Superior temporal gyrus (tissue), 1 donor: ENCODE results near the gene GTF2H2C.
"Not testable (repeated sequence)": the region's sequence is repeated elsewhere in the genome, so short reads cannot be mapped to it uniquely, and the experiment has no call there.

Source experiments
- DNase-seq: peaks from one replicate; pipeline ENCODE4 v3.0.0-alpha.2; 2016; ENCODE audit errors: extremely low spot score

Gene GTF2H2C

DNA sequence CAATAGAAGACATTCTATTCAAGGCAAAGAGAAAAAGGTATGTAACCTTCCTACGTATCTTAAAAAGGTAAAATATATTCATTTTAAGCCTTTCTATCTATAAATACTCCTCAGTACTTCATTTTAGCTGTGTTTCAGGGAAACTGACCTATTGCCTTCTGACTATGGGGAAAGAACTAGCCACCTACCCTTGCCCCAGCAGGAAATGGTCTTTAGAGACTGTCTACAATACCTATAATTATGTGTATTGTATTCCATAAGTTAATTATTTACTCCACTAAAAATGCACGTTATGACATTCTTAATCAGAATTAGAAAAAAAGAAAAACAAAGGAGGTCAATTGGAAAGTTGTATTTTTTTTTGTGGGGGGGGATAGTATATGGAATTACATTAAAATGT, 6.2 kb downstream of the GTF2H2C start:
- DNase-seq, result not testable (repeated sequence)

- DNase-seq, result not testable (repeated sequence)
Measured at GRCh38 chr5:69568072-69568471, 8.1 kb downstream of the GTF2H2C start.

DNA sequence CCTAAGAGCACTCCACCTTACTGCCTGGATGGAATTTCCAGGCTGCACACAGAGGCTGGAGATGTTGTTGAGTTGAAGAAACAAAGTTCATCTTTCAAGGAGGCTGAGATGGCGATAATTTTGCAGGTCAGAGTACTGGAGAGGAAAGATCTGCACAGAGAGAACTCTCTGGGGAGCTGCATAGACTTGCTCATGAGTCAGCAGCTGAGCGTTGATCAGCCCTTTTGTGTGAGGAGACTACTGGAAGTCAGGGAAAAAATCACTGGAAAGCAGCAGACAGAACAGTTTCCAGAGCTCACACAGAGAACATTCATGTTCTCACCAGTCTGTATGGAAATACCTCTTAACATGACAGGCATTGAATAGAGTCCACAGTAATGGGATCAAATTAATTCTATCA, 23.4 kb downstream of the GTF2H2C start:
- not testable (repeated sequence) for DNase-seq

- DNase-seq, result not testable (repeated sequence)
Measured at GRCh38 chr5:69596114-69596840, 36.3 kb downstream of the GTF2H2C start.

DNA sequence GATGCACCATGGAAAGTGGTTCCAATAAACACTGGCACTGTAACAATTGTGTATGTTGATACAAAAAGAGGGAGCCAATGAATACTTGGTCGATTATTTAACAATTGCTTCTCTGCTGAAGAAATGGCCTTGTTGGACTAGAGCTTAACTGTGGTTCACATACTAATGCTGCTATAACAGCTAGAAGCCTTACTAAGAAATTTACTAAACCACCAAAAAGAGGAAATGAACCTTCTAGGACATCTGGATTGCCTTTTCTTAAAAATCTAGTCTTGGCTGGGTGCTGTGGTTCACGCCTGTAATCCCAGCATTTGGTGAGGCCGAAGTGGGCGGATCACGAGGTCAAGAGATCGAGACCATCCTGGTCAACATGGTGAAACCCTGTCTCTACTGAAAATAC, 42.0 kb downstream of the GTF2H2C start:
- DNase-seq, result not testable (repeated sequence)

DNA sequence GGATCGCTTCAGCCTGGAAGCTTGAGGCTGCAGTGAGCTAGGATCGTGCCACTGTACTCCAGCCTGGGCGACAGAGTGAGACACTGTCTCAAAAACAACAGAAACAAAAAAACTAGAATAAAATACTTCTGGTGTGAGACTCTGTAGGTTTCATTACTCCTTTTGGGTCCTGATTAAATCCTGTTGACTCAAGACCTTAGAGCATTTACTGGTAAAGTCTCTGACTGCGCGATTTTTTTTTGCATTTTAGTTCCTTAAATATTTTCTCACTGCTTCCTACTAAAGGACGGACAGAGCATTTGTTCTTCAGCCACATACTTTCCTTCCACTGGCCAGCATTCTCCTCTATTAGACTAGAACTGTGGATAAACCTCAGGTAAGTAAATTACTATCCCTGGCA, 46.8 kb downstream of the GTF2H2C start:
- not testable (repeated sequence) for DNase-seq

GRCh38 chr5:69607750-69608149, 47.8 kb downstream of the GTF2H2C start:
- not testable (repeated sequence) for DNase-seq

DNA sequence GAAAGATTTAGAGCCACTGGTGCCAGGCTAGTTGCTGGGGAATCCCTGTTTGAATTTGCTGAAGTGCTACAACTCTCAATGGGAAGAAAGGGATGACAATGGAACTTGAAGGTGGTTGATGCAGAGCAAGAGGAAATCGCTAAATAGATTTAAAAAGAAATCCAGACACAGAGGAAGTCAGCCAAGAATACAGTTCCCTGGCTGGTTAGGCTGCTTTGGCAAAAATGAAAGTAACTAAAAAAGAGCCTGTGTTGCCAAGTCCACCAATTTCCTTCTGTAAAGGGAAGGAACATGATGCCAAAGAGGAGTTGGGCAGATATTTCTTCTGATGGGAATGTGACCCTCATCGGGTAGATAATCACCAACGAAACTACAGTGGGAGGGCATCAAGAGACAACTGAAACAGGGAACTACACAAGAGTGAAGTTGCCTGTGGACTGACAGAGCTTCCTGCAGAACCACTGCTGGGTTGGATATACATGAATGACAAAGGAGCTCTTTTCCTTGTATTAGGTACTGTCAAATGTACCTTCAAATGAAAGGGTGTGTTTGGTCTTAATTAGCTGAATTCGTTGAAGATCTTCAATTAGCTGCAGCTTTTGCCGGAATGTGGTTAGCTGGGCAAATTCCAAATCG, 49.0 kb downstream of the GTF2H2C start:
- DNase-seq, result not testable (repeated sequence)

DNA sequence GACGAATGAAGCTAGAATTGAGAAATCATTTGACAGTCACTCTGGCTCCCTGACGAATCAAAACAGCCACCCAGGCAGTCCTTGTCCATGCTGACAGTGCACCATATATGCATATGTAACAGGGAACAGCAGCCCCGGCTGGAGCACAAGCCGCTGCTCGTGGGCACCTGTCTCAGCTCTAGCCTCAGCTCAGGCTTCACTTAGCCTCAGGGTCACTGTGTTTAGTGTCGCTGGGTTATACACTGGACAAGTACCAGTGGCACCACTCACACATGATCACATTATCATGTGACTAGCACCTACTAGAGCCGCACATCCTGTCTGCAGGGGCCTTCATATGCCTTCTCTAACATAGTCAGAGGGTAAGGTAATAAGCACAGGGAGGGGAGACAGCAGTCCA, 54.9 kb downstream of the GTF2H2C start:
- DNase-seq, result not testable (repeated sequence)

DNA sequence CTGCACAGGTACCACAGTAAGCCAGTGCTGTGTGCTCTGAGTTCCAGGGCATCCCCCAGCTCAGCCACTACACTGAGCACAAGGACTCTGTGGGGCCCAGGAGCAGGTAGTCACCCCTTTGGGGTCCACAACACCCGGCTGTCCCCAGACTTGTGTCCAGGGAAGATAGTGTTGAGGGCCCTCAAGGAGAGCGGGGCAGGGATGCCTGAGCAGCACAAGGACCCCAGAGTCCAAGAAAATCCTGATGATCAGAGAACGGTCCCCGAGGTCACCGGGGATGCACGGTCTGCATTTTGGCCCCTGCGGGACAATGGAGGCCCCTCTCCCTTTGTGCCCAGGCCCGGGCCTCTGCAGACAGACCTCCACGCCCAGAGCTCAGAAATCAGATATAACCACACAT, 71.9 kb downstream of the GTF2H2C start:
- DNase-seq, result not testable (repeated sequence)
